CD4-positive, alpha-beta T cell treated with Interleukin-4 for 4 hours (primary cell): Measurements from ENCODE around the gene PCDHB3.
A peak's percentile ranks its signal among the peaks of the same experiment; 100 is the strongest.
"Not testable (repeated sequence)": the region's sequence is repeated elsewhere in the genome, so short reads cannot be mapped to it uniquely, and the experiment has no call there.

Experiments used
- DNase-seq: peaks from one replicate; pipeline ENCODE4 v3.0.0-alpha.2; 2020

Gene PCDHB3

GRCh38 chr5:141100243-141100805, at the start of gene PCDHB3:
Gene PCDHB3 (plus strand): TSS chr5:141100473. CDS start chr5:141100650, 177 bp downstream.
- DNase-seq = no peak

- no peak for DNase-seq
Observed at GRCh38 chr5:141050622-141051520, 49.4 kb upstream of the PCDHB3 start, which contains the start of gene PCDHB1. Gene PCDHB1 (plus strand): TSS chr5:141051374. CDS start chr5:141051471, 97 bp downstream.

GRCh38 chr5:141051521-141051866, 48.8 kb upstream of the PCDHB3 start:
- DNase-seq = no peak

- DNase-seq = no peak
Observed at GRCh38 chr5:141077826-141078225, 22.4 kb upstream of the PCDHB3 start.

GRCh38 chr5:141082228-141082627, 18.0 kb upstream of the PCDHB3 start:
- DNase-seq = no peak

- DNase-seq = peak; percentile 36
Observed at GRCh38 chr5:141084487-141084989, 15.7 kb upstream of the PCDHB3 start.

- no peak for DNase-seq
Observed at GRCh38 chr5:141094481-141095262, 5.6 kb upstream of the PCDHB3 start, which contains the start of gene PCDHB2. Gene PCDHB2 (plus strand): TSS chr5:141094615. CDS start chr5:141094791, 176 bp downstream.

GRCh38 chr5:141095263-141095641, 5.0 kb upstream of the PCDHB3 start:
- DNase-seq = no peak

- not testable (repeated sequence) for DNase-seq
Observed at GRCh38 chr5:141096181-141096580, 4.1 kb upstream of the PCDHB3 start.

GRCh38 chr5:141096586-141096985, 3.7 kb upstream of the PCDHB3 start:
- DNase-seq = not testable (repeated sequence)

GRCh38 chr5:141101059-141101458, 786 bp downstream of the PCDHB3 start:
- DNase-seq = no peak

- not testable (repeated sequence) for DNase-seq
Observed at GRCh38 chr5:141102070-141102469, 1.8 kb downstream of the PCDHB3 start.

- DNase-seq = not testable (repeated sequence)
Observed at GRCh38 chr5:141102471-141102870, 2.2 kb downstream of the PCDHB3 start.

- DNase-seq = no peak
Observed at GRCh38 chr5:141105350-141105749, 5.1 kb downstream of the PCDHB3 start.

GRCh38 chr5:141119250-141119649, 19.0 kb downstream of the PCDHB3 start:
- no peak for DNase-seq

- no peak for DNase-seq
Observed at GRCh38 chr5:141121563-141121962, 21.3 kb downstream of the PCDHB3 start, which contains the start of gene PCDHB4. Gene PCDHB4 (plus strand): TSS chr5:141121818. CDS start chr5:141121999, 181 bp downstream.

GRCh38 chr5:141121985-141122384, 21.7 kb downstream of the PCDHB3 start:
- DNase-seq = no peak

GRCh38 chr5:141123396-141124135, 23.3 kb downstream of the PCDHB3 start:
- not testable (repeated sequence) for DNase-seq

GRCh38 chr5:141127305-141127704, 27.0 kb downstream of the PCDHB3 start:
- no peak for DNase-seq

GRCh38 chr5:141135030-141135717, 34.9 kb downstream of the PCDHB3 start, which contains the start of gene PCDHB5:
Gene PCDHB5 (plus strand): TSS chr5:141135206. CDS start chr5:141135435, 229 bp downstream.
- DNase-seq = no peak

GRCh38 chr5:141135718-141136266, 35.5 kb downstream of the PCDHB3 start:
- DNase-seq = no peak
